GM18870 (cell line): ENCODE measurements around the gene USP12.
"Not testable (repeated sequence)": the region's sequence is repeated elsewhere in the genome, so short reads cannot be mapped to it uniquely, and the experiment has no call there.

Source experiments
- ATAC-seq: cut with Tn5 transposase; IDR thresholded peaks from one replicate; pipeline ENCODE4 v1.9.1; 2021; ENCODE audit warnings: moderate library complexity; ENCODE audit not compliant: unreplicated experiment

The USP12 gene

DNA sequence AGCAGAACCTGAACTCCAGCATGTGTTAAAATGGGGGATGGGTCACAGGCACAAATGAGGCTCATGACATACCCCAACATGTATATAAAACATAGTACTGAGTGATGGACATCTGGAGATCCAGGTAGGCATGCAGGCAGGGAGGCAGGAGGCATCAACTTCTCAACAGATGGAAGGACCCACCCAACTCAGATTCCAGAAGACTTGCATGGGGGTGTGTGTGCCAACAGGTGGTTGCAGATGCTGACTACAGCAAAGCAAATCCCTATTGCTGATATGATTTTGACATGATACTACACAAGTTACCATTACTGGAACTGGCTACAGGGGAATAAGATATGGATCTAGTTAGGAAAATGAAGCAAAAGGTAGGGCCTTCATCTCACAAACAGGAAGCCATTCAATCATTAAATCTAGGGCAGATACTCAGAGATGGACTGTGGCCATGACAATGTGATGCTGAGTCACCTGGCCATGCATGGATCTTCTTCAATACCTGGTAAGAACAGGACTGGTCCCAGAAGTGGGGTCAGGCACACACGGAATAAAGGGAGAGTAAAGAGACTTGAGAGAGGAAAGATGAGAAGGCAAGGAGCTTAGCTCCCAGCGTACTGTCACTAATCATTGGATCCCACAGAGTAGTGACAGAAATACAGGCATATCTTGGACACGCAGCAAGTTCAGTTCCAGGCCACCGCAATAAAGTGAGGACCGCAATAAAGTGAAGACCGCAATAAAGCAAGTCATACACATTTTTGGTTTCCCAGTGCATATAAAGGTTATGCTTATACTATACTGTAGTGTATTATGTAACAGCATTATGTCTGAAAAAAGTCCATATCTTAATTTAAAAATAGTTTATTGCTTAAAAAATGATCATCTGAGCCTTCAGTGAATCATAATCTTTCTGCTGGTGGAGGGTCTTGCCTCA is 91.3 kb downstream of the USP12 start:
- ATAC-seq, result no peak

DNA sequence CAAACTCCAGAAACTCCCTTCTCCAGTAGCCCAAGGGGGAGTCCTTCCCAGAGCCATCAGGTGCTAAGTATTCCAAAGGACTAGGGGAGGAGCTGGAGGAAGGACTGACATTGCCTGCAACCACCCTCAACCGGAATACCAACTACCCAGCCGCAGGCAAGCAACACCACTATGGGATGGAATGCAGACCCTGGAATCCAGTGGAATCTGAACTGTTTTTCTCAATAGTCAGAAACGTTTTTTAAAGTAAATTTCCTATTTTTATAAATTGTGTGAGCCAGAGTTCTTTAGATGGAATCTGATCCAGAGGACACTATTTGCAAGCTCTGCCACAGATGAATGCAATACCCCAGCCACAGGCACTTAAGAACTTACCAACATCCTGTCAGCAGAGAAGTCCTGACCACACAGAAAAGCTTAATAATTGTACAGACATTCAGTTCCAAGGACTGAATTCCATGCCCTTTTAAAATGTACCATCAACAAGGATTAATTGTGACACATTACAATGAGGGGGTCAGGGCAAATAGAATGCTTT is 92.1 kb downstream of the USP12 start:
- no peak for ATAC-seq

DNA sequence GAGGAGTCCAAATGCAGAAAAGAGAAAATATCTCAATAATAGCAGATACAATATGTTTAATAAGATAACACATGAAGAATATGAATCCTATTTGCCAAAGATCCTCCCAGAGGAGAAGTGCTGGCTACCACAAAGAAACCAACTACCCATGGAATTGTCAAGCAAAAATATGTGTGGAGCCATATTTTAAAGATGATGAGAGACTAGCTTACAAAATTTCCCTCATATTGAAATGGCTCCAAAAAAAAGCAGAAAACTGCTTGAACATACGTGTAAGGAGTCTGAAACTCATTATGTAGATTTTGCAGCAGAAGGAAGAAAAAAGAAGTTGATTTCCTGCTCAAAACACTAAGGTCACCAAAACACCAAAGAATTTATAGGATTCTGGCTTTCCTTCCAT is 94.2 kb downstream of the USP12 start:
- no peak for ATAC-seq

DNA sequence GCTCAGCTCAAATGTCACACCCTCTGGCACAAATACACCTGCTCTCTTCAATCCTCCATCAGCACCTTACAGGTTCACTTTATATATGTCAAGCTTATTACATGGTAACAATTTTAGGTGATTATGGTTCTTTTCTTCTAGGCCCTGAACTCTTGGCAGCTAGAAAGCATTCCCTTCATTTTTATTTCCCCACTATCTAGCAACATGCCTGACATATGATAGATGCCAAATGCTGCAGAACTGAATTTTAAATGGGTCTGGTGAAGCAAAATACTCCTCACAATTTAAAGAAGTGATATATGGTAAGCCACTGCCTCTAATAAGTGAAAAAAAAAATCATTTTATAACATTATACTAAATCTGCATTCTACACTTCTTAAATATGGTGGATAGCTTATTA is 95.2 kb downstream of the USP12 start:
- ATAC-seq, result no peak

DNA sequence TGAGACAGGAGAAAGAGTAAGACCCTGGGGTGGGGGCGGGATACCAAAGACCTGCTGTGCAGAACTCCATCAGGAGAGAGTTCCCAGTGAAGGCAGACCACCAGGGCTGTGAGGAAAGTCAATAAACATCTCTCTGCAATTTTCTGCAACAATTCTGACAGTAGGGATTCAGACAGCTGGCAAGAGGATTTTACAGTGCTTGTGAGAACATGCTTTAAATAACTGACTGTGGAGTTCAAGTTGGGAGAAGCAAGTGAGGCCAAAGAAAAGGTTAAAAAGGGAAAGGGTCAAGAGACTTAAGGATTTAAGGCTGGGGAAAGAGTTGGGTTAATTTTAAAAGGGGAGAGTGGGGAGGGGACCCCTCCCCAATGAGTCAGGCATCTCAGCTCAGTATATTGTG is 98.4 kb downstream of the USP12 start:
- ATAC-seq, result no peak

DNA sequence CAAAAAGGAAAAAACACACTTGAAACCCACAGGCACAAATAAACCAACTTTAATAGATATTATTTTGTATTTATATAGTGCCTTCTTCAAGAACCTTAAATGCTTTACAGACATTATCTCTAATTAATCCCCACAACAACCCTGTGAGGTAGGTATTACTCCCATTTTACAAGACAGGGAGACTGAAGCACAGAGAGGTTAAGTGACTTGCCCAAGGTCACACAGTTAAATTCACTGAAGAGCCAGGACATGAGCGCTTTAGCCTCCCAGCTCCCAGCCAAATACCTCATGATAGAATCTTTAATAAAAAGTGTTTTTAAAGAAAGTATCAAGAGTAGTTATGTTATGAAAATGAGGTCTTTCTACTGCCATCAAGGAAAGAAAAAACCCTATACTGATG is 105.5 kb downstream of the USP12 start:
- ATAC-seq, result not testable (repeated sequence)

DNA sequence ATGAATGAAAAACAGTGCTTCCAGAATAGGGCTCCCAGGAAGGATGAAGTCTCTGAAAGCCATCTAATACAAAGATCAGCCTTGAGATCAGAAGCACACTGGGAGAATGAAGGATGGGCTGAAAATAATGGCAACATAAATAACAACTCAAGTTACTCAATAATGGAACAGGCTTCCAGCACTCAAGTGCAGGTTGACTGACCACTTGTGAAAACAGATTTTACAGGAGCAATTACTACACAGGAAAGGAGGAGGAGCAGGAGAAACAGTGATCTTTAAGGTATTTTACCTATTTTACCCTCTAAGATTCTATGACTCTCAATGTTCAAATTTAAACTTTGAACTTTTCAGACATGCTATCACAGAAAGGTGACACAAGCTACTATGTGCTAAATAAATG is 106.0 kb downstream of the USP12 start:
- no peak for ATAC-seq

DNA sequence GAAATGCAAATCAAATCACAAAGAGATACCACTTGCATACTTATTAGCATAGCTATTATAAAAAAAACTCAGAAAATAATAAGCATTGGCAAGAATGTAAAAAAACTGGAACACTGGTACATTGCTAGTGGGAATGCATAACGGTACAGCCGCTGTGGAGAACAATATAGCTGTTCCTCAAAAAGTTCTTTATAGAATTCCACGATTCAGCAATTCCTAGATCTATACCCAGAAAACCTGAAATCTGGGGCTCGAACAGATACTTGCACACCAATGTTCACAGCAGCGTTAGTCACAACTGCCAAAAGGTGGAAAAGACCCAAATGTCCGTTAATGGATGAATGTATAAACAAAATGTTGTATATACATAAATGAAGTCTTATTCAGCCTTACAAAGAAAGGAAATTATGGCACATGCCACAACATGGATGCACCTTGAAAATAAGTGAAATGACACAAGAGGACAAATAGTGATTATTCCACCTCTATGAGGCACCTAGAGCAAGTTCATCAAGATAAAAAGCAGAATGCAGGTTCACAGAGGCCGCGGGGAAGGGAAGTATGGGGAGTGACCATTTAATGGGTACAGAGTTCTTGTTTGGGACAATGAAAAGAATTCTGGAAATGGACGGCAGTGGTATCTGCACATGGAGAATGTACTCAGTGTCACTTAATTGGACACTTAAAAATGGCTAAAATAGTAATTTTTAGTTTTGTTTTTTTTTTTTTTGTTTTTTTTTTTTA is 107.2 kb downstream of the USP12 start:
- no peak for ATAC-seq

DNA sequence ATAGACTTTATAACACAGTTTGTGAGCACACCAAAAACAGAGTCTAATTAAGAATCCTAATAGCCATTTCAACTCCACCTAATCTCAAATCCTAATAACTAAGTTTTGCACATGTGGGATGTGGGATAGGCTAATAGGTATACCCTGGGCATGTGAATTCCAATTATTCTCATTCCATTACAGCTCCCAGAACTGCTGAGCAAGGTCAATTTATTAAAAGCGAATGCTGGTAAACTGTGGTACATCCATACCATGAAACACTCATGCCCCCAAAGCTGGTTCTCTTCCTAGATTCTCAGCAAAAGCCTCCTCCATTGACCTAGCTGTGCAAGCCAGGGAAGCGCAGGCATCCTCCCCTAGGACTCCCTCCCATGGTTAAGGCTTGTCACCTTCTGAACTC is 113.8 kb downstream of the USP12 start:
- ATAC-seq, result no peak

DNA sequence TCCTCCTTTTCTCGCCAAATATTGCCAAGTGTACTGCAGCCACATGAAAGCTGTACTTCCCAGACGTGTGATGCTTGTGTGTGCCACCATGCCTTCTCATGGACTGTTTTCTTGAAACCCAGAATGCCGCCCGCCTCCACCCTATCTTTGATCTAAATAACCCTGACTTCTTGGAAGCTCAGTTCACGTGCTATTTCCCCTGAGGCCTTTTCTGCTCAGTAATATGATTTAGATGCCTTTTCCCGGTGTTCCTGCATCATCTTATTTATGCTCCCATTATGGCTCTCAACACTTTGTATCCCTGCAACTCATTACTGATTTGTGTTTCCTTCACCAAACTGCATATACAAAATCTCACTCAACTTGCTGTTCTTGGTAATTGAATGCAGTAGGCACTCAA is 116.1 kb downstream of the USP12 start:
- no peak for ATAC-seq

DNA sequence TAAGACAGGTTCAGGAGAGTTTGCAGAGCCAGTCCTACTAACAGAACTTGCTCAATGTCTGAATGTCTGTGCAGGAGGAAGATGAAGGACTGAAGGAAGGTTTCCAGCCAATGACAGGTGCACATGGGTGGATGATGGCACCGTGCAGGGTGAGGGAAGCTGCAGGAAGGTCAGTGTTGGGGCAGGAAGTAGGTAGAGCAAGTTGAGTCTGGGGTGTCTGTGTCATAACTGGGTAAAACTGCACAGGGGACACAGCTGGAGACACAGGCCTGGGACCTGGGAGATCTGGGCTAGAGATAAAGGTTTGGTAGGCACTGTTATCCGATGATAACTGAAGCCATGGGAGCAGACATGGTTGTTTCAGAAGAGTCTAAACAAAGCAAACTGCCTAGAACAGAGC is 116.9 kb downstream of the USP12 start:
- ATAC-seq, result no peak

DNA sequence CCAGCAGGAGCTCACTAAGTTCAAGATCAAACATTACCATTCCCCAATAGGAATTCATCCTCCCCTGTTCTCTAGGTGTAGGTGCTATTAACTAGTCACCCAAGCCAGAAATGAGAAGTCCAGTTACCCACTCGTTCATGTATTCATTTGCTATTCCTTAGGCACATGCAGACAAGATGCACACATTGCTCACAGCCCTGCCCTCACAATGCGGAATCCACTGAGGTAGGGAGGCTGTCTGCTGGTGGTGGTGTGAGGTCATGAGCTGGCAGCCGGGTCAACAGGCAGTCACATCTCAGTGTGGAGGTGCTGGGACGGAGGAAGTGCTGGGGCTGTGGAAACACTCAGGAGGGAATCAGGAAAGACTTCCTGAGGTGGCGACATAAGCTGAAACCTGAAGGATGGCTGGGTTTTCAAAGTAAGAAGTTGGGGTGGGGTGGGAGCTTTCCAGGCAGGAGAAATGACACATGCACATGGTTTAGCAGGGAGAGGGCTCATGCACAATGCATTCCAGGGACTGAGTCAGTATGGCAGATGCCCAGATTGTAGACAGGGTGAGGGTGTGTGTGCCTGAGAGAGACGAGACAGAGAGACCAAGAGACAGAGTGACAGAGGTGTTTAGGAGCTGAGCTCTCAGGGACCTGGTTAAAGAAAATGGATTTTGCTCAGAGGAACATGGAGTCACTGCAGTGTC is 117.6 kb downstream of the USP12 start:
- no peak for ATAC-seq

DNA sequence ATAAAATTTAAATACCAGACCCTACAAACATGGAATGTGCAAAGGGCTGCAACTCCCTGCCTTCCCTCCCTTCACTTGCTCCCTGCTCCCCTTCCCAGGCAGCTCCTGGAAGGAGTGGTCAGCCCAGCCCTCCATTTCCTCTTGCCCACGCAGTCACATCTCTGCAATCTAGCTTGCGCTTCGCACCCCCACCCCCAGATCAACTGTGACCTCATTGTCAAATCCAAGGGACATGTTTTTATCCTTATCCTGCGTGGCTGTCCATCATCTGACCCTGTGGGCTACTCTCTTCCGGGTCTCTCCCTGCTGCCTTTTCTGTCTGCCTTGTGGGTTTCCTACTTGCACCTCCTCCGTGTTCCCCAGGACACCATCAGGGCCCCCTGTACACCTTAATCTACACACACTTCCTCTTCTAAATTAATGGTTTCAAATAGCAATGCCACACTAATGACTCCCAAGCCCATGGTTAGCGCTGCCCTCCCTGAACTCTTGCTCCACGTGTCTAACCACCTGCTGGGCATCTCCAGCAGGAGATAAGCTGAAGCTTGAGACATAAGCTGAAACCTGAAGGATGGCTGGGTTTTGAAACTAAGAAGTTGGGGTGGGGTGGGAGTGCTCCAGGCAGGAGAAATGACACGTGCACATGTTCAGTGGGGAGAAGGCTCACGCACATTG is 118.3 kb downstream of the USP12 start:
- ATAC-seq, result no peak

DNA sequence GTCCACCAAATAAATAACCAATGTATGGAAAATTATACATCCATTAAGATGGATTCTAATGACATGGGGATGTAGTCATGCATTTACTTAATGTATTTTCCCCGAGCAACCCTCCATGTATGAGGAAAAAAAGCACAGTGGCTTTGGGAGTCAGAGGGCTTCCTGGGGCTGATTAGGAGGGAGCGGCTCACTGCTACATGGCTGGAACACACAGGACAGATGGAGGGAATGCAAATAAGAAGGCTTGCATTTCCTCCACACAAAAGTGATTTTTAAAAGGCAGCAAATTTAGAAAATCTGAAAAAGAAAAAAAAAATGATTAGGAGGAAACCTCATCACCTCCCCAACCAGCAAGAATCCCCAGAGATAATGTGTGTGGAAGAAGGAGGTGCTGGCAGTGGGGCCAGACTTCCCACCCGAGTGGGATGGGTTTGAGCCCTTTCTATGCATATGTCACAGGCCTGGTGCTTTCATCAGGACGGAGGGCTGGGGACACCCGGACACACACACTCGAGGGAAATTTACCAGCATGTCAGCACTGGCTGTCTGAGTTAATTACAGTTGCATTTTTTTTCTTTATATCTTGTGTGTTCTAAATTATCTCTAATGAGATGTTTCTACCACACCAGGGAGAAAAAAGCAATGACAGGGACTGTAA is 118.9 kb downstream of the USP12 start:
- ATAC-seq, result no peak

DNA sequence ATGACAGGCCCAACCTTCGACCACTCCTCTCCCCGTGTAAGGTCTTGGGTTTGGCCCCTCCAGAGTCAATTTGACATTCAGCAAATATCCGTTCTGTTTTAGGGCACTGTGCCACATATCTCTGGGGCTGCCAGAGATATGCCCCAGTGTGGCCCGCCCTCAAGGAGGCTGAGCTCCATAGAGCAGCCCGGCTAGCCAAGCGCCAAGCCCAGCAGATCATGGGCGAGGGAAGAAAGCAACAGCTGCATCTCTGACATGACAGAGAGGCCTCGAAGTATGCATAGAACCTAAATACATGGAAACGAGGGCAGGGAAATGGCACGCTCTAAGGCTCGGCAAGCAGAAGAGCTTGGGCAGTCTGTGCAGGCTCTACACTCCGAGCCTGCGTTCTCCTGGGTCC is 124.5 kb downstream of the USP12 start:
- no peak for ATAC-seq

DNA sequence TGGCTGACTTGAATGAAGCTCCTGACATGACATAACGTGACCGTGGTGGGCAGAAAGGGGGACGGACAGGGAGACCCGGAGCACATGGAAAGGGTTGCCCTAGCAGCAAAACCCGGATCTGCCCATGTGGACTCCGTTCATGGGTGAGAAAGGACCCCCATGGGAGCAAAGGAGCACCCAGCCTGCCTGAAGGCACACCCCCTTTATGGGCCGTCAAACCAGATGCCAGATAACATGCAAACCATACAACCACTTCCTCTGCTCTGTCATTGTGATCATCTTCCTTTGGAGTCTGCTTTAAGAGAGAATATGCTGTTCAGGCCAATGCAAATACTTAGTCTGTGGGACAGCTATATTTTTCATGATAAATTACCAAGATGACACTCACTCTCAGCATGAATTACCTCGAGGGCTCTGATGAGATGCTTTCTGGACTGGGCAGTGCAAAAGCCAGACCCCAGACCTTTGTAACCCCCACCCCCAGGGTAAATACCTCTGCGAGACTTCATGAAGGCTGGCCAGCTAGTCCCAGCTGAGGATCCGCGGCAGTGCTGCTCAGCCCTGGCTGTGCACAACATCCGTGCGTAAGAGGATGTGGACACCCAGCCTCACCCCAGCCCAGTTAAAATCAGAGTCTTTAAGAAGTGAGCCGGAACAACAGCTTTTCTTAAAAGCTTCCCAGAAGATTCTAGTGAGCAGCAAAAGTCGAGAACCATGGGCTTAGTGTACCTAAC is 126.6 kb downstream of the USP12 start:
- no peak for ATAC-seq

DNA sequence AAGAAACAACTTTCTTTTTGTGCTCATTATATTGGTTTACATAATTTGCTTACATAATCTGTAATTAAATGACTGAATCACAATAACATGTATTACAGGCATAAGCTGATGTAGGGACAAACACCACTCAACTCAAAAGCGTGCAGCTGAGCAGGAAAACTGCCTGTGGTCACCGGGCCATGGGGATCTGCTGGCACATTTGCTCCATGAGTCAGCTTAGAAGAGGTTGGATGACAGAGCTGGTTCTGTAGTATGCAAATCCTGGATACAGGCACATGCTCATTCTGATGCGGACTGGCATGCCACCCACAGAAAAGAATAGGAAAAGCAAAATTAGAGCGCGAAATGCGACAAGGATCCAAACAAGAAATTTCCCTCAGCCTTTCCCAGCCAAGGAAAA is 128.6 kb downstream of the USP12 start:
- no peak for ATAC-seq

DNA sequence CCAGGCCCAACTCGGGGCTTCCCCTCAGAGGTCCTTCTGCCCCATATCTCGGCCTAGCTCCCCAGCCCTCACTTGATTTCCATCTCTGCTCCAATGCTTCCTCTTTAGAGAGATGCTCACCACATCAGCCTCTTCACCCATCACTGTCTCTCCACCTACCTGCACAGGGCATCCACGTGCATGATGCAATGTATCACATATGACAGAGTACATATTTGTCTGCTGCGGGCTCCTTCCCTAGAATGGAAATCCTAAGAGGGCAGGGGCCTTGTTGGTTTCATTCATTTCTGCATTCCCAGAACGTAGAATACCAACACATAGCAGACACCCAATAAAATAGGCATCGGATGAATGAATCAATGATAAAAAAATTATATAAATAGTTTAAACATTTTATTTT is 130.3 kb downstream of the USP12 start:
- no peak for ATAC-seq

DNA sequence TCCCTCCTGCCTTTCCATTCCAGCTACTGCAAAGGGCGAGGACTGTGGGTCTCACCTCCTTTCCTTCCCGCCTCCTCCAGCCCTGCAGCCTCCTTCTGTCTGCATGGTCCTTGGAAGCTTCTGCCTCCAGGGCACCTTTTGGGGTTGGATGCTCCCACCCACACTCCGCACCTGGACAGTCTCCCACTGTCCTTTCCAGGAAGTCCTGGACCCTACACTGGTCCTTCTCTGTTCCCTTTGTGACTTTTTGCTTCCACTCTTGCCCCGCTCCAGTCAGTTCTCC is 130.8 kb downstream of the USP12 start:
- no peak for ATAC-seq

DNA sequence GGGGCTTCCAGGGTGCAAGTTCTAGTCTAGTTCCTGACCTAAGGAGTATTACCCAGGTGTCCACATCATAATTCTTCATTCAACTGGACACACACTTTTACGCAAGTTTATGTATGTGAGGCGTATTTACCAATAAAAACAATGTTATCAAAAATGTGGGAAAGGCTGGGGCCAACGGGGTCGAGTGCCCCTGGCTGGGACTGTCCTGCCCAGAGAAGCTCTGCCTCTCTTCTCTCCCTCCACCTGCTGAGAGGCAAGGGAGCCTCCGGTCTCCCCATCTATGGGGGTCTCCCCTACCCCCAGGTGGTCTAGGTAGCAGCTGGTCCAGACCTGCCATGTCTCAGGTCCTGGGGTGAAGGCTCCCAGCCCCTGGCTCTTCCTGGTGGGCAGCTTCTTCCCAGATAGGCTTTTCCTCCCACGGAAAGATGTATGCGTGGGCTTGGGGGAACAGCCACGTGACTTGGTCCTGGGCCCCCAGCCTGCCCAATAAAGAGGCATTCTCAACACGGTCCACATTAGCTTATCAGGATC is 132.4 kb downstream of the USP12 start:
- no peak for ATAC-seq
